Endothelial cell of umbilical vein (primary cell): ENCODE results near the gene MDFI. TPM values are rescaled to one million over a fixed set of nuclear protein-coding genes. Genes with fewer than 3 reads are reported as not detected.

Experiments used
- BruUV-seq: library from RNA; stranded (reverse); fragments of 400-500 nt; replicated peaks from 2 replicates; lab custom pipeline; 2021; lab: Mats Ljungman, UMichigan
- CTCF ChIA-PET: fragments of 300-600, 350-600 bp; sonication (Branson Sonifier 250); formaldehyde crosslinking; loops from one replicate; lab custom pipeline; 2021; ENCODE audit warnings: antibody characterized with exemption, inconsistent platforms; lab: Charles Lee
- POLR2A ChIA-PET: fragments of 300-600, 350-600 bp; sonication (Branson Sonifier 250); formaldehyde crosslinking; loops from one replicate; lab custom pipeline; 2021; ENCODE audit warnings: antibody characterized with exemption, inconsistent platforms; lab: Charles Lee
- DNase-seq: peaks from one replicate; pipeline ENCODE4 v3.0.0-alpha.2; 2011; ENCODE audit warnings: low read depth, low spot score
- FAIRE-seq: peaks from 2 replicates; lab custom pipeline; 2011; peaks lifted over from hg19 to GRCh38; lab: Jason Lieb, UNC
- H2AFZ ChIP-seq: 2 replicates; pipeline ENCODE4 v1.6.0; 2012; ENCODE audit warnings: low read depth, low read length, control low read depth, inconsistent platforms
- H3K27ac ChIP-seq: 2 replicates; pipeline ENCODE4 v1.5.1; 2011; ENCODE audit warnings: low read depth, mild to moderate bottlenecking, control low read depth, low read length, moderate library complexity; ENCODE audit not compliant: insufficient read depth
- H3K27me3 ChIP-seq, 2 experiments: 2 replicates each; pipeline versions ENCODE4 v1.6.0 to v1.6.1; 2011; ENCODE audit warnings: low read length in 2 of 2, mixed read lengths in 1 of 2; ENCODE audit not compliant: control insufficient read depth in 2 of 2, insufficient read depth in 2 of 2
- H3K36me3 ChIP-seq, 2 experiments: 2 replicates in 1 of 2; 3 replicates in 1 of 2; pipeline ENCODE4 v1.5.1; 2011; ENCODE audit warnings: low read length in 2 of 2, mild to moderate bottlenecking in 1 of 2, moderate library complexity in 1 of 2; ENCODE audit not compliant: control insufficient read depth in 2 of 2, insufficient read depth in 2 of 2; ENCODE audit errors: extremely low read depth in 1 of 2
- H3K4me1 ChIP-seq: 3 replicates; pipeline ENCODE4 v1.5.1; 2011; ENCODE audit warnings: mild to moderate bottlenecking, low read length; ENCODE audit not compliant: control insufficient read depth, insufficient read depth; ENCODE audit errors: extremely low read depth
- H3K4me2 ChIP-seq: 2 replicates; pipeline ENCODE4 v1.6.1; 2011; ENCODE audit warnings: low read length, control low read depth, mixed read lengths; ENCODE audit not compliant: insufficient read depth
- H3K4me3 ChIP-seq, 3 experiments: fragments of 200-600 bp in 1 of 3; sonication (generic), shearing (Covaris generic) in 1 of 3; replicated peaks in 1 of 3; 2 replicates each; pipeline ENCODE4 v1.5.1; 2011 to 2016; ENCODE audit warnings: control low read depth in 3 of 3, low read length in 3 of 3, mild to moderate bottlenecking in 2 of 3, inconsistent platforms in 1 of 3, low read depth in 1 of 3, moderate library complexity in 1 of 3; ENCODE audit not compliant: insufficient read depth in 1 of 3
- H3K79me2 ChIP-seq: 2 replicates; pipeline ENCODE4 v1.6.0; 2012; ENCODE audit warnings: low read length, inconsistent platforms; ENCODE audit not compliant: control insufficient read depth, insufficient read depth
- H3K9ac ChIP-seq: replicated peaks from 2 replicates; pipeline ENCODE3; 2011; ENCODE audit warnings: low read length, control low read depth; ENCODE audit not compliant: insufficient read depth; ENCODE audit errors: extremely low read depth
- H3K9me1 ChIP-seq: replicated peaks from 3 replicates; pipeline ENCODE4 v1.6.0; 2011; ENCODE audit warnings: mild to moderate bottlenecking, low read length; ENCODE audit not compliant: control insufficient read depth, insufficient read depth; ENCODE audit errors: extremely low read depth
- H3K9me3 ChIP-seq: replicated peaks from 2 replicates; pipeline ENCODE4 v1.5.1; 2012; ENCODE audit warnings: low read length, inconsistent platforms; ENCODE audit not compliant: control insufficient read depth, insufficient read depth
- H4K20me1 ChIP-seq: replicated peaks from 2 replicates; pipeline ENCODE3; 2011; ENCODE audit warnings: mild to moderate bottlenecking, low read length; ENCODE audit not compliant: control insufficient read depth, insufficient read depth; ENCODE audit errors: extremely low read depth
- CTCF ChIP-seq, 2 donors: IDR thresholded peaks; 1 replicate in 1 of 2; 2 replicates in 1 of 2; pipeline ENCODE4 v1.5.1; 2011; ENCODE audit warnings: low read length in 2 of 2, mild to moderate bottlenecking in 2 of 2, moderate library complexity in 2 of 2, control low read depth in 1 of 2, inconsistent platforms in 1 of 2, low read depth in 1 of 2; ENCODE audit not compliant: insufficient read depth in 1 of 2; ENCODE audit errors: extremely low read depth in 1 of 2
- EZH2 ChIP-seq: IDR thresholded peaks from 2 replicates; pipeline ENCODE4 v1.6.1; 2012; ENCODE audit warnings: borderline replicate concordance, low read depth, mild to moderate bottlenecking, moderate library complexity, low read length, inconsistent platforms; ENCODE audit not compliant: severe bottlenecking
- FOS ChIP-seq: IDR thresholded peaks from 2 replicates; pipeline ENCODE4 v1.6.1; 2011; ENCODE audit warnings: mild to moderate bottlenecking, low read length, moderate library complexity, borderline replicate concordance; ENCODE audit not compliant: insufficient read depth
- GATA2 ChIP-seq: IDR thresholded peaks from 2 replicates; pipeline ENCODE4 v1.7.0; 2011; ENCODE audit warnings: low read depth, mild to moderate bottlenecking, moderate library complexity, mixed read lengths, low read length; ENCODE audit not compliant: insufficient read length, insufficient read depth
- JUN ChIP-seq: IDR thresholded peaks from 2 replicates; pipeline ENCODE4 v1.6.1; 2011; ENCODE audit warnings: borderline replicate concordance, low read depth; ENCODE audit not compliant: insufficient read length, insufficient read depth
- MAX ChIP-seq: IDR thresholded peaks from 2 replicates; pipeline ENCODE4 v1.6.1; 2011; ENCODE audit not compliant: insufficient read depth, insufficient read length
- MYC ChIP-seq: IDR thresholded peaks from one replicate; pipeline ENCODE4 v1.6.1; 2011; ENCODE audit warnings: mild to moderate bottlenecking, low read depth, low read length
- POLR2A ChIP-seq: IDR thresholded peaks from 2 replicates; pipeline ENCODE4 v1.6.1; 2012; ENCODE audit warnings: low read depth, mild to moderate bottlenecking, control low read depth, low read length
- POLR2AphosphoS5 ChIP-seq: IDR thresholded peaks from 2 replicates; pipeline ENCODE4 v1.6.1; 2012; ENCODE audit warnings: low read depth, mild to moderate bottlenecking, control low read depth, low read length, moderate library complexity; ENCODE audit not compliant: insufficient read depth
- dilution Hi-C: fragments of 300-500 bp; cut with MboI; formaldehyde crosslinking; loops from one replicate; pipeline ENCODE4 v1.15.0; 2019; ENCODE audit warnings: low sequenced_read_pairs; ENCODE audit not compliant: extremely low pct_ligation_motif_present
- intact Hi-C: fragments of 100-400 bp; cut with micrococcal nuclease; formaldehyde crosslinking; loops from one replicate; pipeline ENCODE4 v1.10.0; 2022
- polyA plus RNA-seq, 4 experiments: library from polyadenylated mRNA; depleted of rRNA in 3 of 4; stranded (reverse) in 3 of 4; unstranded in 1 of 4; fragments of >200 nt; gene quantifications; 2 replicates each; pipeline versions ENCODE4 v1.2.1 to v1.2.3, GENCODE V29; 2011 to 2012; ENCODE audit warnings: missing spikeins in 1 of 4
- total RNA-seq: library from RNA; stranded (reverse); gene quantifications from 2 replicates; pipeline ENCODE4 v1.2.3, GENCODE V29; 2021

MDFI gene
- total and polyA plus RNA-seq, 2 donors (not counting 3 experiments of a cell fraction or from before 2014, with no cell fraction given) = 32.4 to 74.1 TPM

GRCh38 chr6:41693281-41694240 is 55.3 kb downstream of the MDFI start:
- H2AFZ ChIP-seq = no peak overlapping the region
- no peaks in the 10 kb centered on the region for H3K79me2 ChIP-seq
- intact Hi-C loops = no loop called here
- no peaks in the 10 kb centered on the region for H3K9me1 ChIP-seq
- TF ChIP-seq POLR2A = no peak
- TF ChIP-seq EZH2 = no peak
- TF ChIP-seq JUN = no peak
- no peak for TF ChIP-seq CTCF (IDR thresholded peaks at IDR 0.05; ENCODE audit: extremely low read depth in 1 of 2, insufficient read depth in 1 of 2, low read depth in 1 of 2, low read length in 2 of 2)
- no peak for TF ChIP-seq MYC
- TF ChIP-seq FOS = no peak
- TF ChIP-seq GATA2 = no peak
- TF ChIP-seq POLR2AphosphoS5 = no peak
- no peak for TF ChIP-seq MAX
- ChIA-PET CTCF (interaction anchor here (0.9 to 2.4 kb wide), 3 partner anchors 82 to 387 kb away, joined by 3 to 9 read pairs (median 5); no protein-coding TSS in a partner anchor), POLR2A (no interaction called here)
- no TSS peak for BruUV-seq
- dilution Hi-C loops = no loop called here
- peaks cover 12% of the 10 kb centered on the region for H3K4me1 ChIP-seq
- H3K27me3 ChIP-seq = peaks cover 0 to 2% of the 10 kb centered on the region in 2 experiments
- H3K9ac ChIP-seq = no peak overlapping the region
- DNase-seq (no peak), FAIRE-seq (no peak)
- no peaks in the 10 kb centered on the region for H4K20me1 ChIP-seq
- no peaks in the 10 kb centered on the region for H3K9me3 ChIP-seq
- no peak overlapping the region for H3K4me2 ChIP-seq
- no peaks in the 10 kb centered on the region for H3K36me3 ChIP-seq
- no peak overlapping the region for H3K4me3 ChIP-seq
- no peak overlapping the region for H3K27ac ChIP-seq
